HepG2 (cell line): ENCODE measurements around the gene C2CD2. TPM values are rescaled to one million over a fixed set of nuclear protein-coding genes. Genes with fewer than 3 reads are reported as not detected.

Experiments used
- ATAC-seq: fragments of 200-7000 bp; cut with Tn5 transposase; 3 replicates; pipeline ENCODE4 v1.9.1; 2020; ENCODE audit warnings: mild to moderate bottlenecking, moderate library complexity
- BruUV-seq: library from RNA; stranded (reverse); fragments of 400-500 nt; replicated peaks from 2 replicates; lab custom pipeline; 2021; lab: Mats Ljungman, UMichigan
- CTCF ChIA-PET: fragments of 300-600 bp; formaldehyde crosslinking; extraction: SDS; loops from one replicate; lab custom pipeline; 2021; ENCODE audit warnings: low total read pairs, inconsistent platforms, low intra/inter-chr PET ratio; lab: Yijun Ruan, JAX
- POLR2A ChIA-PET: fragments of 350-600 bp; sonication (Branson Sonifier 250); formaldehyde crosslinking; loops from one replicate; lab custom pipeline; 2020; ENCODE audit warnings: antibody characterized with exemption, inconsistent platforms; lab: Yijun Ruan, JAX
- DNase-seq: peaks from one replicate; pipeline ENCODE4 v3.0.0-alpha.2; 2015; ENCODE audit warnings: low spot score
- FAIRE-seq: peaks from 3 replicates; lab custom pipeline; 2011; peaks lifted over from hg19 to GRCh38; lab: Jason Lieb, UNC
- H2AFZ ChIP-seq: one replicate; pipeline ENCODE4 v1.6.1; 2011; ENCODE audit warnings: low read length, inconsistent platforms
- H3K27ac ChIP-seq: fragments of 300-600 bp; 3 replicates; pipeline ENCODE4 v1.8.0; 2011; ENCODE audit warnings: mixed run types, mild to moderate bottlenecking, mixed read lengths, low read length, inconsistent platforms; ENCODE audit not compliant: insufficient read depth; ENCODE audit errors: extremely low read length
- H3K27me3 ChIP-seq, 2 experiments: fragments of 200-600 bp in 1 of 2; 2 replicates in 1 of 2; 3 replicates in 1 of 2; pipeline versions ENCODE4 v1.6.0 to v1.8.0; 2011; ENCODE audit warnings: low read length in 2 of 2, mild to moderate bottlenecking in 2 of 2, moderate library complexity in 2 of 2, inconsistent platforms in 1 of 2; ENCODE audit not compliant: insufficient read depth in 2 of 2, control insufficient read depth in 1 of 2
- H3K36me3 ChIP-seq, 2 experiments: fragments of 200-600 bp in 1 of 2; replicated peaks in 1 of 2; 2 replicates in 1 of 2; 3 replicates in 1 of 2; pipeline versions ENCODE4 v1.5.1 to v1.8.0; 2011; ENCODE audit warnings: low read length in 2 of 2, inconsistent platforms in 1 of 2; ENCODE audit not compliant: insufficient read depth in 2 of 2, control insufficient read depth in 1 of 2
- H3K4me1 ChIP-seq: 2 replicates; pipeline ENCODE4 v1.5.1; 2012; ENCODE audit warnings: low read length, inconsistent platforms; ENCODE audit not compliant: insufficient read depth
- H3K4me2 ChIP-seq: 2 replicates; pipeline ENCODE4 v1.6.0; 2011; ENCODE audit warnings: low read depth, low read length, inconsistent platforms
- H3K4me3 ChIP-seq, 3 experiments: fragments of 200-600 bp in 1 of 3; sonication (generic), shearing (Covaris generic) in 1 of 3; replicated peaks in 1 of 3; 2 replicates each; pipeline ENCODE4 v1.5.1; 2011 to 2016; ENCODE audit warnings: low read length in 3 of 3, inconsistent platforms in 2 of 3, low read depth in 2 of 3, mild to moderate bottlenecking in 2 of 3, control low read depth in 1 of 3, mixed read lengths in 1 of 3; ENCODE audit not compliant: insufficient read depth in 1 of 3
- H3K79me2 ChIP-seq: one replicate; pipeline ENCODE4 v1.6.1; 2011; ENCODE audit warnings: low read length, inconsistent platforms; ENCODE audit not compliant: insufficient read depth
- H3K9ac ChIP-seq: 2 replicates; pipeline ENCODE4 v1.6.0; 2011; ENCODE audit warnings: mild to moderate bottlenecking, low read depth, low read length, inconsistent platforms; ENCODE audit not compliant: insufficient read depth
- H3K9me3 ChIP-seq: 2 replicates; pipeline ENCODE4 v1.5.1; 2012; ENCODE audit warnings: mild to moderate bottlenecking, low read length
- H4K20me1 ChIP-seq: 2 replicates; pipeline ENCODE4 v1.6.0; 2011; ENCODE audit warnings: inconsistent platforms, mild to moderate bottlenecking, low read length, moderate library complexity; ENCODE audit not compliant: insufficient read depth
- ATRX ChIP-seq: sonication (generic); formaldehyde crosslinking; IDR thresholded peaks from 2 replicates; pipeline ENCODE4 v1.4.0; 2020; ENCODE audit warnings: missing genetic modification reagents, borderline replicate concordance
- MEF2D ChIP-seq: sonication (generic); formaldehyde crosslinking; IDR thresholded peaks from 2 replicates; pipeline ENCODE4 v1.5.1; 2020; ENCODE audit warnings: mild to moderate bottlenecking, missing genetic modification reagents
- NFATC3 ChIP-seq: sonication (generic); formaldehyde crosslinking; IDR thresholded peaks from 2 replicates; pipeline ENCODE4 v1.5.1; 2020; ENCODE audit warnings: mild to moderate bottlenecking, missing genetic modification reagents
- XBP1 ChIP-seq: sonication (generic); formaldehyde crosslinking; IDR thresholded peaks from 2 replicates; pipeline ENCODE4 v1.5.0; 2020; ENCODE audit warnings: missing genetic modification reagents
- ZBTB4 ChIP-seq: sonication (generic); formaldehyde crosslinking; IDR thresholded peaks from 2 replicates; pipeline ENCODE4 v1.4.0; 2020; ENCODE audit warnings: missing genetic modification reagents, mild to moderate bottlenecking, borderline replicate concordance
- ZC3H13 ChIP-seq: sonication (generic); formaldehyde crosslinking; IDR thresholded peaks from 2 replicates; pipeline ENCODE4 v1.8.1; 2023; ENCODE audit warnings: mild to moderate bottlenecking, missing genetic modification reagents, moderate library complexity
- ZNF124 ChIP-seq: sonication (generic); formaldehyde crosslinking; IDR thresholded peaks from 2 replicates; pipeline ENCODE4 v1.4.0; 2020; ENCODE audit warnings: missing genetic modification reagents
- ZNF296 ChIP-seq: sonication (generic); formaldehyde crosslinking; conservative IDR thresholded peaks from 2 replicates; pipeline ENCODE4 v1.5.0; 2020; ENCODE audit warnings: mild to moderate bottlenecking, missing genetic modification reagents
- ZNF569 ChIP-seq: sonication (generic); formaldehyde crosslinking; IDR thresholded peaks from 2 replicates; pipeline ENCODE4 v1.5.0; 2020; ENCODE audit warnings: mild to moderate bottlenecking, missing genetic modification reagents, moderate library complexity, borderline replicate concordance
- ZNF792 ChIP-seq: IDR thresholded peaks from 2 replicates; pipeline ENCODE4 v1.6.1; 2016
- whole genome bisulfite sequencing: methylation state at CpG from one replicate; pipeline ENCODE4 v1.1.6; 2017; ENCODE audit warnings: low lambda C conversion rate; 5-methylcytosine and 5-hydroxymethylcytosine counted together
- in situ Hi-C: cut with HindIII; loops from 2 replicates; pipeline ENCODE4 v1.10.0; 2017; ENCODE audit warnings: low pct_unique_long_range_greater_than_20kb; ENCODE audit not compliant: extremely low pct_ligation_motif_present
- intact Hi-C: fragments of 100-400 bp; cut with micrococcal nuclease; formaldehyde crosslinking; loops from one replicate; pipeline ENCODE4 v1.10.0; 2022; ENCODE audit not compliant: unreplicated experiment
- polyA plus RNA-seq, 8 experiments: library from polyadenylated mRNA; depleted of rRNA in 3 of 8; stranded (reverse) in 7 of 8; unstranded in 1 of 8; fragments of >200 nt; fragmentation: Illumina TruSeq in 4 of 8; extraction: Trizol in 4 of 8; gene quantifications; 2 replicates each; pipeline versions ENCODE4 v1.2.1 to v1.2.3, GENCODE V29; 2011 to 2016; ENCODE audit warnings: low read depth in 4 of 8, missing spikeins in 1 of 8, mixed read lengths in 1 of 8; ENCODE audit not compliant: insufficient read depth in 1 of 8
- total RNA-seq, 5 experiments: library from RNA; depleted of rRNA; stranded (reverse); fragments of >200 nt; fragmentation: Illumina TruSeq; extraction: Trizol; gene quantifications; 2 replicates each; pipeline ENCODE4 v1.2.3, GENCODE V29; 2016; ENCODE audit warnings: low read depth in 1 of 5
- TF ChIP-seq, protein P1 (sequence below): IDR thresholded peaks from 2 replicates; pipeline ENCODE4 v1.6.1; 2016

C2CD2 gene
- total and polyA plus RNA-seq, 2 of the 13 experiments (the other 11 are each of a cell fraction or from before 2014, with no cell fraction given): 12.5 to 19.7 TPM

DNA sequence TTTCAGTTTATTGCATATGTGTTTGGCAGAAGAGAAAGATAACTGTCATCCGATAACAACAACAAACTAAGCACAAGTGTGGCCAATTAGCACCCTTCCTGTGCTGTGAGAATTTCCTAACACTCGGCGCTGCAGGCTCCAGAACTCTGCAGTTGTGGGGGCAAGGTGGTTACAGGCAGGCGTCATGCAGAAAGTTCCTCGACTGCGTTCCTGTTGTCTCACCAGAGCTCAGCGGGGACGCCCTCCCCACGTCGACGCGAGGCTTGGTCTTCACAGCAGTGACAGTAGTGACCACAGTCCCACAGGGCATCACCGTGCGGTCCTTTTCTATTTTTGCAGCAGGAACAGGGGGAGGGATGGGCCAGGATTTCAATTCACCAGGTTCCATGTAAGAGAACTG lies 47.0 kb downstream of the C2CD2 start:
- no peaks in the 10 kb centered on the region for H4K20me1 ChIP-seq
- intact Hi-C loops: no loop called here
- no TSS peak for BruUV-seq
- no peak overlapping the region for H3K4me3 ChIP-seq
- in situ Hi-C loops: no loop called here
- WGBS: 96% methylated on average over 14 of the region's 14 CpGs
- TF ChIP-seq NFATC3 (CRISPR knock-in tag) (no peak), MEF2D (CRISPR knock-in tag) (no peak), ATRX (no peak), ZNF792 (CRISPR knock-in tag) (no peak), ZBTB4 (no peak), ZNF296 (no peak), ZC3H13 (CRISPR knock-in tag) (no peak), ZNF569 (CRISPR knock-in tag) (no peak), XBP1 (no peak), ZNF124 (CRISPR knock-in tag) (no peak)
- TF ChIP-seq, protein P1, sequence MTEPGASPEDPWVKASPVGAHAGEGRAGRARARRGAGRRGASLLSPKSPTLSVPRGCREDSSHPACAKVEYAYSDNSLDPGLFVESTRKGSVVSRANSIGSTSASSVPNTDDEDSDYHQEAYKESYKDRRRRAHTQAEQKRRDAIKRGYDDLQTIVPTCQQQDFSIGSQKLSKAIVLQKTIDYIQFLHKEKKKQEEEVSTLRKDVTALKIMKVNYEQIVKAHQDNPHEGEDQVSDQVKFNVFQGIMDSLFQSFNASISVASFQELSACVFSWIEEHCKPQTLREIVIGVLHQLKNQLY (CRISPR knock-in tag): no peak
- H3K9ac ChIP-seq: no peak overlapping the region
- FAIRE-seq (no peak), ATAC-seq (no peak), DNase-seq (no peak)
- H3K4me2 ChIP-seq: no peak overlapping the region
- no peak overlapping the region for H3K27ac ChIP-seq
- ChIA-PET POLR2A (no interaction called here), CTCF (no interaction called here)
- H3K9me3 ChIP-seq: no peaks in the 10 kb centered on the region
- 0 out of 2 replicates have a peak, but pooled peaks cover 8% of the 10 kb centered on the region for H3K4me1 ChIP-seq
- no peak overlapping the region for H2AFZ ChIP-seq
- H3K27me3 ChIP-seq: no peaks in the 10 kb centered on the region
- peaks cover 1 to 40% of the 10 kb centered on the region in 2 experiments; a peak in 4 of 5 replicates for H3K36me3 ChIP-seq
- H3K79me2 ChIP-seq: no peaks in the 10 kb centered on the region
